ENCODE data around the gene MCOLN1.

GRCh38 chr19:7533281-7533885 lies 11.0 kb downstream of the MCOLN1 start:
- no peak for TF ChIP-seq POLR2A (IDR thresholded peaks at IDR 0.05)
- TF ChIP-seq, protein P1, sequence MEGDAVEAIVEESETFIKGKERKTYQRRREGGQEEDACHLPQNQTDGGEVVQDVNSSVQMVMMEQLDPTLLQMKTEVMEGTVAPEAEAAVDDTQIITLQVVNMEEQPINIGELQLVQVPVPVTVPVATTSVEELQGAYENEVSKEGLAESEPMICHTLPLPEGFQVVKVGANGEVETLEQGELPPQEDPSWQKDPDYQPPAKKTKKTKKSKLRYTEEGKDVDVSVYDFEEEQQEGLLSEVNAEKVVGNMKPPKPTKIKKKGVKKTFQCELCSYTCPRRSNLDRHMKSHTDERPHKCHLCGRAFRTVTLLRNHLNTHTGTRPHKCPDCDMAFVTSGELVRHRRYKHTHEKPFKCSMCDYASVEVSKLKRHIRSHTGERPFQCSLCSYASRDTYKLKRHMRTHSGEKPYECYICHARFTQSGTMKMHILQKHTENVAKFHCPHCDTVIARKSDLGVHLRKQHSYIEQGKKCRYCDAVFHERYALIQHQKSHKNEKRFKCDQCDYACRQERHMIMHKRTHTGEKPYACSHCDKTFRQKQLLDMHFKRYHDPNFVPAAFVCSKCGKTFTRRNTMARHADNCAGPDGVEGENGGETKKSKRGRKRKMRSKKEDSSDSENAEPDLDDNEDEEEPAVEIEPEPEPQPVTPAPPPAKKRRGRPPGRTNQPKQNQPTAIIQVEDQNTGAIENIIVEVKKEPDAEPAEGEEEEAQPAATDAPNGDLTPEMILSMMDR (IDR thresholded peaks at IDR 0.05), result no peak
- no peak for TF ChIP-seq POLR2AphosphoS5 (IDR thresholded peaks at IDR 0.05)
- TF ChIP-seq EP300 (IDR thresholded peaks at IDR 0.05), result no peak

All from upper lobe of left lung (tissue), 4 donors.